NCI-H82 treated with DMSO at 0.1 percent for 48 hours (cell line): ENCODE results near the gene TOMM6.
"Not testable (repeated sequence)": the region's sequence is repeated elsewhere in the genome, so short reads cannot be mapped to it uniquely, and the experiment has no call there.

ENCODE experiments used
- DNase-seq: peaks from one replicate; lab custom pipeline; 2025; ENCODE audit not compliant: unreplicated experiment; lab: John Stamatoyannopoulos, UW

The TOMM6 gene

DNA sequence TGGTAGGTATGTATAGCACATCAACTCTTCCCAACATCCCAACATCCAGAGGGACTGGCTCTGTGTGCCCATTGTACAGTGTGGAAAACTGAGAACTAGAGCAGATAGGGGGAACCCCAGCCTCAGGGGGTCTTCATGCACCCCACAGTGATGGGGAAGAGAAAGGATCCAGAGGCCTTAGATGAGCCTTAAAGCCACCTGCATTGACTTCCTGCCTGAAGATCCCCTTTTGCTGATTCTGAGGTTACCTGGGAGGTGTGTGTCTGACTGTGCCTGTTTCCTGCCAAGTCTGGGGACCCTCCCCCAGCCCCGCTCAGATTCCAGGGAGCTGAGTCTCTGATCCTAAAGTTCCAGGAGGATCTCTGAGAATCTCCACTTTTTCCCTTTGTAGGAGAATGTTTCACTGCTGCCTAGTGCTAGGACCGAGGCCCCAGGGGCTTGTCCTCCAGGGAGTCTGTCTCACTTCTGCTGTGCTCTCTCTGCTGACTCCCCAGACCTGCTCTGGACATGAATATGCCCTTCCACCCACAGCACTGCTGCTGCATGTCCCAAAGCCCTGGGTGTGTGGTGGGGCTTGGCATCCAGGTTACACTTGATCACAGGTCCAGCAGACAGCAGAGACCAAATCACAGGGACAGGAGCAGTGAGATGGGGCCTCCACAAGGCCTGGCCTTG, 27.5 kb upstream of the TOMM6 start:
- no peak for DNase-seq

DNA sequence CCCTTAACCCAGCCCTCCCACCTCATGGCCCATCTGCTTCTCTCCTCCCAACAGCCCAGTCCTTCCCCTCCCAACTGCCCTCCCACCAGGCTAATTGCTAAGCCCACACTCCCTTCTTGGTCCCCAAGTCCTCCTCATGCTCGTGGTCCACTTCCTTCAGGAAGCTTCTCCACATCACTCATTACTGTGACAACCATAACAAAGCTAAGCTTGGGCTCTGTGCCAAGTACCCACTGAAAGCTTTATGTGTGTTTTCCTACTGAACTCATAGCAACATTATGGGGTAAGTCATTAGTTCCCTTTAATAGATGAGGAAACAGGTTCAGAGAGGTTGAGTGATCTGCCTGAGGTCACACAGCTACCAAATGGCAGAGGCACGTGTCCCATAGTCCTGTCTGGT, 24.0 kb upstream of the TOMM6 start:
- no peak for DNase-seq

DNA sequence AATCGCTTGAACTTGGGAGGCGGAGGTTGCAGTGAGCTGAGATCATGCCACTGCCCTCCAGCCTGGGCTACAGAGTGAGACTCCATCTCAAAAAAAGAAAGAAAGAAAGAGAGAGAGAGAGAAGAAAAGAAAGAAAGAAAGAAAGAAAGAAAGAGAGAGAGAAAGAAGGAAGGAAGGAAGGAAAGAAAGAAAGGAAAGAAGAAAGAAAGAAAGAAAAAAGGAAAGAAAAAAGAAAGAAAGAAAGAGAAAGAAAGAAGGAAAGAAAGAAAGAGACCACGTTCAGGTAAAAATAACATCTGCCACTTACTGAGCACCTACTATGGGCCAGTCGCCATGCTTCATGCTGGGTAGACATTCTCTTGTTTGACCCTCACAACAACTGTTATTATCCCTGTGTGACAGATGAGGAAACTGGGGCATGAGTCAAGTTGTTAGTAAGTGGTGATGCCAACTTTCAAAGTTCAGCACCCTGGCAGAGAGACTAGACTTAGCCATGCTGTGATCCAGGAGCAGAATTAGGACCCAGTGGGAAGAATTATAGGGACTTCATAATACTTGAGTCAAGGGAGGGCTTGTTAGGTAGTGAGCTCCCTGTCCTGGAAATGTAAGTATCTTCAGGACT, 21.3 kb upstream of the TOMM6 start:
- not testable (repeated sequence) for DNase-seq

DNA sequence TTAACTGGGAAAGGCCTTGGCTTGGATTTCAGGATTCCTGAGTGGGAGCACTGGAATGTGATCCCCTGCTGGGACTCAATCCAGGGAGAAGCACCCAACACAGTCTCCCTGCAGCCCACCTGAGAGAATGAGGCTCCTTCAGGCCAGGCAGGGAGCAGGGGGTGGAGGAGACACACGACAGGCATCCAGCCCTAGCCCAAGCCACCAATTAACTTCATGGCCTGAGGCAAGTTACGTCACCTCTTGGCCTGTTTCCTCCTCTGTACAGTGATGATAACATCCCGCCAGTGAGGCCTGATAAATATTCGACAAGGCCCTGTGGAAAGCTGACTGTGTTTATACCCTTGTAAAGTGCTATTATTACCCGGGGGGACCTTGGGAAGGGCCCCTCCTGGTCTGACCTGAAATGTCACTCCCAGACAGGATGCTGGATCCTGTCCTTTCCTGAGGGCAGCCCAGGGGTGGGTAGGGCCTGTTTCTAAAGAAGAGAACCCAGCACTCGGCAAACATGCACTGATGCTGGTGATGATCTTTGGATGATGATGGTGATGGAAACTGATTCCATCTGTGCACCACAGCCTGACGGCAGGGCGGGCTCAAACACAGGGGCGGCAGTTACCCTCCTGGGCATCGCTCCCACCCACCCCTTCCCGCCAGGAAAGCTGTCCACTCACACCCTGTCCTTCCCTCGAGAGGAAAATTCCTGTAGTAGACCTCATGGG, 20.2 kb upstream of the TOMM6 start:
- DNase-seq, result no peak

DNA sequence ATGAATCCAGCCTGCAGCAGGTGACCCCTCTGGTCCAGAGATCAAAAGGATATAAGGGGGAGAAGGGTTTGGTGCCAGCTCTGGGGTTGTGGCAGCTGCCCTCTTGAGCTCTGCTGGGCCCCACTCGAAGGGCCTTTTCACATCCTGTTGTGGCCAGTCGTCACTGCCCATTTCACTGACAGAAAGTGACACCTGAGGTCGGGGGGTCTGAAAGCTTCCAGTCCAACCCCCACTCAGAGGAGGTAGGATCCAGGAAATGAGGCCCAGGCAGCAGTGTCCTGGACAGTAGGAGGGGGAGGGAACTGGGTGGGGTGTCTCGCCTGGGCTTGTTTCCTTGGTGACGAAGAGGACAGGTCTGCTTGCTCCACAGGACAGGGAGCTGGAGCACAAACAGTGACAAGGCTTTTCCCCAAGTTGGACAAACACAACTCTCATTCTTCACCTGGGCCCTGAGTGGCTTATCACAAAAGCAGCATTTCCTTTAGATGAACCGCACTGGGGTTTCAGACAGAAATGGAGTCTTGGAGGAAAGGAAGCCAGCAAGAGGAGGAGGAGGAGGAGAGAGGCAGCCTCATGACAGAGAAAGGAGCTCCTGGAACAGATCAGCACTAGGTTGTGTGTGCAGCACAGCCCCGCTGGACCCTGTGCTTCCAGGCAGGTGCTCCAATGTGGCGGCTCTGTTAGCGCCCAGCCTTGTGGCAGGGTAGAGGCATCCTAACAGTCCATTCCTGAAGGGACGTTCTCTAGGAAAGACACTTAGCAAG, 18.8 kb upstream of the TOMM6 start:
- DNase-seq, result no peak

DNA sequence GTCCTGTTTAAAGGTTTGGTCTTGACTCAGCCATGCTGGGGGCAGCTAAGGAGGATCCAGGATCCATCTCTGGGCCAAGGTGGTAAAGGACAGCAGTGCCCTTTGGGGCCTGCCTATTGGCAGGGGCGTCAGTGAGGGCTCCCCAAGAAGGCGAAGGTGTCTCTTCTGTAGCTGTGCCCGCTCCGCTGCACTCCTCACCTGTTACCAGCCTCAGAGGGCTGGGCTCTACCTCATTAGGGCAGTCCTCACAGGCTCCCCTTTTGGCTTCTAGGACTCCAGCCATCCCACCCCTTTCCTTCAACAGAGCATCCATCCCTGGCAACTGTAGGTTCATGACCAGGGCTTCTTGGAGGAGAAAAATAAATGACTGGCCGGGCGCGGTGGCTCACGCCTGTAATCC, 18.1 kb upstream of the TOMM6 start:
- DNase-seq, result no peak

DNA sequence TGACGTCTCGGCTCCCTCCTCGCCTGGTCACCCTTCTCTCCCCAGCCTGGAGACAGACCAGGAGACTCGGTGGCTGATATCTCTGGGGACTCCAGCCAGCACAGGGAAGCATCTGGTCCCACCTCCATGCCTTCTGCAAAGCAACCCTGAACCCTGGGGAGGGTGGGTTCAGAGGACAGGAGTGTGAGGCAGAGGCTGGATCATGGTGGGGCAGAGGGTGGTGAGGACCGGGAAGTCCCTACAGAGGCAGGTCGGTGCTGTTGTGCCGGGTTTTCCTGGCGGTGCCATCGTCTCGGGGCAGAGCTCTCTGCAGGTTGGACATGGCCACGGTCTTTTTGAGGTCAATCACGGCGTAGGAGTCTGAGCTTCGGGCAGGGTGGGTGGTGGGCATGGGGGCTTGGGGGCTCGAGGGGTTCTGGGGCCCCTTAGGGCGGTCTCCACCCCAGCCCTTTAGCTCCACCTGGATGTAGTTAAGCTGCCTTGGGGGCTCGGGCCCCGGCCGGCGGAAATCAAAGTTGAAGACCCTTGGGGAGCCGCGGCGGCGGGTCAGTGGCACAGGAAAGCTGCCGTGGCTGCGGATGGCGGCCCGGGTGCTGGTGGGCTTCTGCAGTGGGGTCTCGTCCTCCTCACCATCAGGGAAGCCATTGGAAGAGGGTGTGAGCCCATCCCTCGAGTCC, 17.0 kb upstream of the TOMM6 start:
- DNase-seq, result no peak

DNA sequence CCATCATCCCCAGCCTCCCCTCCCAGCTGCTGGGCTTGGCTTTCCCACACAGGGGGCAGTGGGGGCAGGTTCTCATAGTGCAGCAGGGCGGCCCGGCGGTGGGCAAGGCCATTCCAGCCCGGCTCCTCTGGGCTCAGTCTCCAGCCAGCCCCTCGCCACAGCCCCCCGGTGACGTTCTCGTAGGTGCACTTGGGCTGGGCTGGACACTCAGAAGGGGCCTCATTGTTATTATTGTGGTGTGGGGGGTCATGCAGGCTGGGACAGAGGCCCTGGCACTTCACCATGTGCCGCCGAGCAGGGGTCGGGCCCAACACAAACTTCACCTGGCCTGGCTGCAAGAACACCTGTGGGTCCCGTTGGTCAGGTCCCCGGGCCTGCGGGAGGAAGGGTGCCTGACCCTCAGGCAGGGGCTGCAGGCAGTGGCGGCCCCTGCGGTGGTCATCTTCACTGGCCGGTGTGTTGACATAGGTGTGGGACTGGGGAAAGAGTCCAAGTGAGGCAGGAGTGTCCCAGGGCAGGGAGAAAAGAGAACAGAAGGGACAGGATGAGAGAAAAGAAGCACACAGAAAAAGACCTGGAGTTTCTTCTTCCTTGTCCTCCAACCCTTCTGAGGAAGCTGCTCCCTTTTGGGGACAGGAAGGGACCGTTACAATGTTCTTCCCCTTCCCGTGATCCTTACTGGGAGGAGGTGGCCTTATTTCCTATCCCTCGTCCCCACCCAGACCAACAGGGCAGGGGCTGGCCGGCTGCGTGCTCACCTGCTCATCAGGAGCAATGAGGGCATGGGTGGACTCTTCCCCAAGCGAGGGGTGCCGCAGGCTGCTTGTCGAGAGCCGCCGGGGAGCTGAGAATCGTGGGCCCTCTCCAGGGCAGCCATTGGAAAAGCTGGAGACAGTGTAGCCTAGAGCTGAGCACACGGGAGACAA, 16.2 kb upstream of the TOMM6 start:
- DNase-seq, result no peak

DNA sequence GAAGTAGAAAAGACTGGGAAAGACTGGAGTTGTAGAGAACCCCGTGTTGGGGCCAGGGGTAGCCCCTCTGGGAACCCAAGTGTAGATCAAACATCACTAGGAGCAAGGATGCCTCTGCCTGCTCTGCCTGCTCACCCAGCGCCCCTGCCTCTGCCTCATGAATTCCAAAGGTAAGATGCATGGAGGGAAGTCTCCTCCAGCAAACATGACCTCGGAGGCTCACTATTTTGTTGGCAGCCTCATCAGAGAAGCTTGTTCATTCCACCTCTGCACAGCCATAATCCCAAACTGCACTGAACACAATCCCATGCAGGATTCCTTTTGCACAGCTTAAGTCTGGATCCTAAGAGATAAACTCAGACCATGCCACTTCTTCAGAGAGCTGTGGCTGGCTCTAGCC, 12.7 kb upstream of the TOMM6 start:
- DNase-seq, result no peak

DNA sequence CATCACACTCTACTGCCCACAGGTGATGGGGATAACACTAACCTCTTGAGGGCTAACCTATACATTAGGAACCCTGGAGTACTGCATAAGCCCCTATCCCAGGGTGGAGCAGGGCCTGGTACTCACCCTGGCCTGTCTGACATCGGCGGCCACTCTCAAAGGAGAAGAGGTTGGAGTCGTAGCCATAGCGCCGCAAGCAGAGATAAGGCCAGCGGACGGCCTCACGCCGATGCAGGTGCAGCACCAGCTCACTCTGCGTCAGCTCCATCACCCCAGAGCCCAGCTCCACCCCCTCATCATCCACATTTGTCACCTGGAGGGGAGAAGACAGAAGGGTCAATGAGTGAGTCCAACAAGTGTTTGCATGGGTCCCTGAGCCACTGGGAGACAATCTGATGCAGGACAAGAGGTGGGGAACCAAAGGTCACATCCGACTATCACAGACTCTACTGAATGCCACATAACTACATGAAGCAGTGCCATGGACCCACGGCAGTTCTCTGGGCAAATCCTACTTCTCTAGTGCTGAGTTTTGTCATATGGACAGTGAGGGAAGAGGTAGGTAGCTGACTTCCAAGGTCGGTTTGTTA, 12.1 kb upstream of the TOMM6 start:
- no peak for DNase-seq

DNA sequence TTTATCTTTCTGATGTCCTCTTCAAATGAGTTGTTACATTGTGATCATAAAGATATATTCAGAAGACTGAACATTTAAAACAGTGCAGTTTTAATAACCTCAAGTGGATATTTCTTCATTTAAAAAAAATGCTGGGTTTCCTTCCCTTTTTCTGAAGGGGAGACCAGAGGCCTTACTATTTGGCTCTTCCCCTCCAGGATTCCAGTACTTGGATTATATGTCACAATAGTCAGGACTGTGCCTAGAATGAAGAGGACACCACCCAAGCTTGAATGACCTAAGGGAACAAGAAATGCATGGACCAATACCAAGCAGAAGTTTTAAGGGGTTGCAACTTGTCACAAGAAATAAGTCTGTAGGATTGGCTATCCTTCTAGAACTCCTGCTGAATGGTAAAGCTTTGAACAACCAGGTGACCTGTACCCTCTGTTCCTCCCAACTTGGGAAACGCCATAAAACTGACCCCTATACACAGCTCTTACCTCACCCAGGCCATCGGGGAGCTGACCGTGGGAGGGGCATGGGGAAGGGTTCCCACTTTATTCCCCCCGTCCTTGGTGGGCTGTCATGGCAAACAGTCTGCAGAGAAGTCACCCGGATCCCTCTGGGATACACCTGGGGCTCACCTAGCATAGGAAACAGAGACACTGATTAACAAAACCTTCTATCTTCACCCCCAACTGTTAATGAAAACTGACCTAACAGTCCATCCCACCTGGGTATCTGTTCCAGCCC, 9.8 kb upstream of the TOMM6 start:
- DNase-seq, result no peak

DNA sequence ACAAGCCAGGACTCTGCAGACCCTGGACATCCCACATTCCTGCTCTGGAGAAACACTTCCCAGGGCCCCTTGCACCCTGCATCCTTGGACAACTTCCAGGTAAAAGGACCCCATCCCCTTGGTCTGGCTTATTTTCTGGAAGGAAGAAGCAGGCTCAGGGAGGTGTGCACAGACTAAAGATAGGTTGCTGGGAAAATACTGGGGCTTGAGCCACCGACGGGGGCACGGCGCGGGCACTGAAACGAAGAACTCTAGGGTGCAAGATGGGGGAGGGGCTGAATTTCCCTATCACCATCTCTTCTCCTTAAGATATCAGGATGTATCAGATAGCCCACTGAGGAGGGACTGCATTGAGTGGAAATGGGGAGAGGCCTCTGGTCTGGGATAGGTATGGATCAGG, 8.6 kb upstream of the TOMM6 start:
- no peak for DNase-seq

DNA sequence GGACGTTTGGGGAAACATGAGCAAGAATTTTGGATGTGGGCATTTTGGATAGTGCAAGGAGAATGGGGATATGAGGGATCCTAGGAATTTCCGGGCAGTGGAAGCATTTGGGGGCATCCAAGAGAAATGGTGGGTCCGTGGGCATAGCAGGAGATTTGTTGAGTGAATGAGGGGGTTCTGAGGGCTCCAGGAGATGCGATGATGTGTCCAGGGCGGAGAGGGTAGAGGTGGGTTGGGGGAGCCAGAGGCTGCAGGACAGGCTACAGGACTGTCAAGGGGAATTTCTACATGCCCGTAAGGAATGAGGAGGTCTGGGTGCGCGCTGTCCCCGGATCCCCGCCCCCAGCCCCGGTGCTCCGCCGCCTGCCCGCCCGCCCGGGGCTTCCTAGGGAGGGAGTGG, 8.2 kb upstream of the TOMM6 start:
- DNase-seq, result no peak

DNA sequence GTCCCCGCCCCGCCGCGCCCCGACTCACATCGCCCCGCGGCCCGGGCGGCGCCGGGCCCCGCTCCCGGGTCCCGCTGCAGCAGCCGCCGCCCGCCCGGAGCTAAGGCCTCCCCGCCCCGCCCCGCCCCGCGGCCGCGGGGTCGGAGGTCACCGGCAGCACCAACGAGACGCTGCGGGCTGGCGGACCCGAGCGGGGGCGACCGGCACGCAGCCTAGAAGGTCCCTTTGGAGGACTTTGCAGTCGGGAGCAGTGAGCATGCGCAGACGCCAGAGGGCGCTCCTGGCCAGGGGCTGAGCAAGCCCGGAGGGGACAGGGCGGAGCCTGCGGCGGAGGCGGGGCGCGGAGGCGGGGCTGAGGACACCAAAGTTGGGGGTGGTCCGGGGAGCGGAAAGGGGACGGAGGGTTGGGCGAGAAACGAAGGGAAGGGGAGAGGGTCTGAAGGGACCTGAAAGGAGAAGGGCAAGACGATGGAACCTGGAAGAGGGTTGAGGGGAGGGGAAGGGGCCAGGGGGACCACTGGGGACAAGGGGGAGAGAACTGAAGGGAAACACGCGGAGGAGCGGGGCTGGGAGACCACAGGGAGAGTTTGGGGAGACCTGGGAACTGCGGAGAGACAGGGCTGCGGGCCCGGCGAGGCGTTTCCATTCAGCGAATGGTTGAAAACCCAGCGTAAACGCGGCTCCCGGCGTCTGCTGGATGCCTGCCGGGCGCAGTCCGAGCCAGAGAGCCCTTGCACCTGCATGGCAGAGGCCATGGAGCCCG, 7.5 kb upstream of the TOMM6 start, which contains the start of gene FRS3:
Gene FRS3 (minus strand): TSS at position 113 of the 763 bp plus-strand sequence. CDS start 2,913 bp downstream, outside the sequence.
- DNase-seq, result peak; percentile 87

DNA sequence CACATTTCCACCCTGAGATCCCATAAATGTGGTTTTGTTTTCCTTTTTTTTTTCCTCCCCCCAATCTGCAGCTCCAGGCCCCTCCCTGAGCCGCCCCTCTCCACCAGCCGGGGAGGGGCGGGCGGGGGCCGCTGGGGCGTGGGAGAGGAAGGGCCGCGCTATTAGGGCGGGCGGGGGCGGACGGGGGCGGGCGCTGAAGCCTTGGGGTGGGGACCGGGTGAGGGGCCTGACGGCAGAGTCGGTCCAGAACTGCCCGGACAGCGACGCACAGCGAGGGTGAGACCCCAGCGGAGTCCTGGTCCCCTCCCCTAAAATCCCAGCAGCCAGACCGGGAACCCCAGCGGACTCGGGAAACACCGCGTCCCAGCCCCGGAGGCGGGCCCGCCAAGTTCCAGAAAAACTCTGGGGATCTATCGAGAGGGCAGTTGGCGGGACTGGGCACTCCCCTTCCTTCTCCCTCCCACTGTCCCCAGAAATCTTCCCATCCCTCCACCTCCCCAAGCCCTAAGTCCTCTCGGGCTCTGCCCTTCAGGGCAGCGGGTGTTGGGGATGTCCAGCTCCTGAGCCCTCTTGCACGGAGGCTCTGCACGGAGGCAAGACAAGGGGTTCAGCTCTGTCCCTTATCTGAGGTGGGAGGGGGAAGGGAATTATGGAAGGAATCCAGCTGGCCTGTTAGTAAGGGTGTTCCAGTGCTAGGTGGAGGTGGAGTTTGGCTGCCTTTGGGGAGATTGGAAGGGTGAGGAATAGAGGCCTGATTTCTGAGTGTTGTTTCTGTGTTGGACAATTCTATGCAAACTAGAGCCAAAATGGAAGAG, 6.7 kb upstream of the TOMM6 start, which contains the start of gene PRICKLE4:
Gene PRICKLE4 (plus strand): TSS at position 232 of the 815 bp plus-strand sequence. CDS start 2,692 bp downstream, outside the sequence.
- no peak for DNase-seq

DNA sequence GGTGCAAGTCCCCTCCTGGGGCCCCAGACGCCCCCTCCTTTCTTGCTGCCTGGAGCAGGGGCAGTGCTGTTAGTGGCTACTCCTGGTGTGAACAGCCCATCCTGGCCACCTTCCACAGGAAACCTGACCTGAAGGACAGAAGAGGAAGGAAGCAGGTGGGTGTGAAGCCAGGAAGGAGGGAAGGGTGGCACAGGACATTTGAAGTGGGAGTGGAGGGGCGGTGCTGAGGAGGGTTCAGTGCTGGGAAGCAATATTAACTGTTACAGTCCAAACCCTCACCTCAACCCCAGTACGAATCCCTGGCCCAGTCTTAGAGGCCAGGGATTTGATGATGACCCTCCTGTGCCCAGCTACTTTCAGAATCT, 6.1 kb upstream of the TOMM6 start:
- DNase-seq, result no peak

DNA sequence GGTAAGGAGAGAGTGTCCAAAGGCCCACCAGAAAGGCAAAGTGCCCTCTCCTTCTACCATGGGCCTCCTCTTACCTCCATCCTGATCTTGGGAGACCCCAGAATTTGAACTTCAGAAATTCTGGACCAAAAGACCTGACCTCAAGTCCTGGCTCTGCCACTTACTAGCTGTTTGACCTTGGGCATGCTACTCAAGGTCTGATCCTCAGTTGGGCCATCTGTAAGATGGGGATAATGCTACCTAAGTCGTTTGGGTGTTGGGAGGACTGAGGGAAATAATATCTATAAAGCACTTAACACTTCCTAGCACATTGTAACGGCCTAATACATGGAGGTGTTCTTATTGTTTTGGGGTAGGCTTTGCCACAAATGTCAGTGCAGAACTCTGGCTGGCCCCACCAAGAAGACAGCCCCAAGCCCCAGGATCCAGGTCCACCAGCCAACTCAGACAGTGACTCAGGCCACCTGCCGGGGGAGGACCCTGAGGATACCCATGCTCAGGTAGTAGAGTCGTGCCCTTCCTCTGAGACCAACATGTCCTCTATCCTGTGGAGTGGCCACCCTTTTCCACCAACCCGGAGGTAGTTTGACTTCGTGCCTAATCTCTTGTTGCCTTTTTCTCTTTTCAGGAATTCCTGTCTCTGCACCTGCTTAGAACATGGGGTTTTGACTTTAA, 4.3 kb upstream of the TOMM6 start:
- DNase-seq, result no peak
